Stimulated activated CD8-positive, alpha-beta memory T cell treated with anti-CD3 and anti-CD28 coated beads, Interleukin-7, amount 100 ng/mL, for 4 hours (primary cell): Measurements from ENCODE around the gene CEP112.

ENCODE experiments used
- DNase-seq, 2 donors: peaks; one replicate each; pipeline ENCODE4 v3.0.0-alpha.2; 2020; ENCODE audit warnings: low read depth in 2 of 2

CEP112 gene

GRCh38 chr17:65656390-65657250 lies 535.3 kb downstream of the CEP112 start:
- no peak for DNase-seq

DNA sequence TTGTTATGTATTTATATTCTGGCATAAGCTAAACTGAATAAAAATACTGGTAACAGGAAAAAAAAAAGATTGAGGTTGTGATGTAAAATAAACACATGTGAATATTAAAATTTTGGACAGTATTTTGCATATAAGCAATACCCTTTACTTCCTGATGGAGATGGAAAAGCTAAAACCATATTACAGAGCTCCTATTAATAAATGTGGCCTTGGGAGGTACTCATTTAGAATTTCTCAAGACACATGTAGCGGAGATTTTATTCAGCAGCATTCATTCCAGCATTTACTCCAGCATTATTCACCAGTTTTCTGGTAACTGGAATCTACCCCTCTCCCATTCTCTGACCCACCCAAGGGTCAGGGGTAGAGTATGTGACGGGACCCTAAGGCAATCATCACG lies 536.2 kb downstream of the CEP112 start:
- DNase-seq = no peak

DNA sequence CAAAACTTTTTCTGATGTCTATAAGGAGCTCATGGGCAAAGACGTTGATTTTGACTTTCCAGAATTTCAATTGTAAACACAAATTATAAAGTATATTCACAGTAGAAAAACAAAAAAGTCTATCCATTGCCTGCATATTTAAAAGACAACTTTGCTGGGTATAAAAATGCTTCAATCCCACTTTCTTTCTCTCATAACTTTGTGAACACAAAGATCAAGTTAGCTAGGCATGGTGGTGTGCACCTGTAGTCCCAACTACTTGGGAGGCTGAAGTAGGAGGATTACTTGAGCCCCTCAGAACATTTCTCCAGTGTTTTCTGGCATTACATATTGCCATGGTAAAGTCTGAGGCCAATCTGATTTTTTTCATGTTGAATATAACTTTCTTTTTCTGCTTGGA lies 547.4 kb downstream of the CEP112 start:
- no peak for DNase-seq

GRCh38 chr17:65638221-65638975 lies 553.5 kb downstream of the CEP112 start:
- DNase-seq = no peak

DNA sequence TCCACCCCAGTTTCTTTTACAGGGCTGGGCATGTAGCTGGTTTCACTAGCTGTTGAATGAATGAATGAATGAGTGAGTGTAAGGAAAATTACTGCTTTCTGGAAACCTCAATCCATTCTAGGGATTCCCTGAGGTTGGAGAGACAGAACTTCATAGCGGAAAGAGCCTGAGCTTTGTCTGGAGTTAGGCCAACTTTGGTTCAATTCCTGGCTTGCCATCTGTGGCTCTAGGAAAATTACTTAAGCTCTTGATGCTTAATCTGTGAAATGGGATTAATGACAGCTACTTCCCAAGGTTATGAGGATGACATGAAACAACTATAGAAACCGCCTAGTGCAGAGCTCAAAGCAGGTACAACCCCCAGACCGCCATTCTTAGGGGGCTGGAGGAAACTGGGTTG lies 554.1 kb downstream of the CEP112 start:
- no peak for DNase-seq

GRCh38 chr17:65634533-65634932 lies 557.4 kb downstream of the CEP112 start:
- no peak for DNase-seq

- DNase-seq = no peak
These were observed 557.9 kb downstream of the CEP112 start for GRCh38 chr17:65633988-65634387.

GRCh38 chr17:65633146-65633881 lies 558.6 kb downstream of the CEP112 start:
- no peak for DNase-seq

- no peak for DNase-seq
These were observed 561.4 kb downstream of the CEP112 start for GRCh38 chr17:65630502-65630901.

- no peak for DNase-seq
These were observed 562.7 kb downstream of the CEP112 start for GRCh38 chr17:65629234-65629690.

- DNase-seq = no peak
These were observed 563.3 kb downstream of the CEP112 start for GRCh38 chr17:65628644-65629036.

- no peak for DNase-seq
These were observed 563.9 kb downstream of the CEP112 start for GRCh38 chr17:65627891-65628643.

DNA sequence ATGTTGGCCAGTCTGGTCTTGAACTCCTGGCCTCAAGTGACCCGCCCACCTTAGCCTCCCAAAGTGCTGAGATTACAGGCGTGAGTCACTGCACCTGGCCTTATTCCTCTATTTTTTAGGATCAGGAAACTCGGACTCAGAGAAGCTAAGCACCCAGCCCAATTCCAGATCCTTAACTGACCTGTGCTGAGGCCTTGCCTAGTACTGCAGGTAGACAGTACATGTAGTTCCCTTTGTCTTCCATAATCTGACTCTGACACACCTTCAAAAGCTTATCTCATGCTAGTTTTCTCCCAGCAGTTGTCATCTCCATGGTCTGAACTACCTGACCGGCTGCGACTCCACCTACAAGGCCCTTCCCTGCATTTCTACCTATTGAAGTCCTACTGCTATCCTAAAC lies 564.8 kb downstream of the CEP112 start:
- DNase-seq = no peak

- no peak for DNase-seq
These were observed 565.5 kb downstream of the CEP112 start for GRCh38 chr17:65626451-65626850.

DNA sequence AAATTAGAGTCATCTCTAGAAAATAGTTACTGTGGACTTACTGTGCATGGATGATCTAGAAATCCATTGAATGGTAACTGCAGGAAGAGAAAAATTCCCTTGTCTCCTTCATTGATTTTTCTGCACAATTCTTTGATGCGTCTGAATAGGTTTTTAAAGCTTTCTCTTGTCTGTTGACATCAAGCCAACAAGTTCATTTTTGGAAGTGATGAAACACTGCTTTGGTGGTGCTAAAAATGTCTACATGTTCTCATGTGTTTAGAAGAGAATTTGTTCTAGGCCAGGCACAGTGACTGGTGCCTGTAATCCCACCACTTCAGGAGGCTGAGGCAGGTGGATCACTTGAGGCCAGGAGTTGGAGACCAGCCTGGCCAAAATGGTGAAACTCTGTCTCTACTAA lies 573.4 kb downstream of the CEP112 start:
- no peak for DNase-seq

DNA sequence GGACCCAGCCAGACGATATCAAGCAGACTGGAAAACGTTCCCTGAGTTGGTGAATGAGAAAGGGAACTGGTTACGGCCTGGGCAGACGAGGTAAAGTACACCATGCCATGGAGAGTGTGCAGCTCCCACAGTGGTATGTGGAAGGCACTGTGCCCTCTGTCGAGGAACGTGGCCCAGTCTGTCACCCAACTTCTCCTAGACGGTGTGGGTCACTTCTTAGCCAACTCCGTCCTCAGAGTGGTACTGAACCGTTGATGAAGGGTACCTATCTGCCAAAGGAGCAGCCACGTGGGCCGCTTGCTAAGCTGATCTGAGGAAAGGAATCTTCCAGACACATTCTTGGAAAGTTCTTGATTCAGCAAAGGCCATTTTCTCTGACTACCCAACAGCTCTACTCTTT lies 574.4 kb downstream of the CEP112 start:
- no peak for DNase-seq

DNA sequence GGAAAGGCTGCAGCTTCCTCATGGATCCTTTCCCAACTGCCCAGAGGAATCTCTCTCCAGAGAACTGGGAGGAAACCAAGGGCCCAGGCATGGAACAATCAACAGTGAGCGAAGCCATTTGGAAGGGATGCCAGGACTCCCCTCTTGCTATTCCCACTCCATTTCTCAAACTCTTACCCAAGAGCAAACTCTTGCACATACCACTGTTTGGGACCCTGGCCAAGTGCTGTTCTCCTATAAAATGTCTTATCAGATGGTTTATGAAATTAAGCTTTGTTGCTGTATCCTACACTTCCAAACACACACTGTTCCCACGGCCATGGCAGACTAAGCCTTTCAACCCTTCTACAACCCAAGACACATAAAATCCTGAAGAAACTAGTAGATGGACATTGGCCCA lies 582.2 kb downstream of the CEP112 start:
- no peak for DNase-seq

DNA sequence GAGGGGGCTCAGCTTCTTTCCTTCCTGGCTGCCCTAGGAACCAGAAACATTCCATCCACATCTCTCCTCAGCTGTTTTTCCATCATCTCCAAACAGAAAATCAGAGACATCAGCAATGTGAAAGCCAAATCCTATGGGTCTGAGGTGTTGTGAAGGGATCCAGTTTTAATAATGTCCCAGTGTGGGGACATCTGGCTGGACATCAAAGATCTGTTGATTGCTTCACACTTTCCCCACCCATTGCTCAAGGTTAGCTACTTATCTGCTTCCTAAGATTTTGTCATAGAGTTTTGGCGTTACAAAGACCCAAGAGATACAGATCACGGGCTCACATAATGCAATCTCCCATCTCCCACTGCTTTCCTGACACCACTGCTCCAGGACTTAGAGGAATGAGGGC lies 582.6 kb downstream of the CEP112 start:
- DNase-seq = no peak

DNA sequence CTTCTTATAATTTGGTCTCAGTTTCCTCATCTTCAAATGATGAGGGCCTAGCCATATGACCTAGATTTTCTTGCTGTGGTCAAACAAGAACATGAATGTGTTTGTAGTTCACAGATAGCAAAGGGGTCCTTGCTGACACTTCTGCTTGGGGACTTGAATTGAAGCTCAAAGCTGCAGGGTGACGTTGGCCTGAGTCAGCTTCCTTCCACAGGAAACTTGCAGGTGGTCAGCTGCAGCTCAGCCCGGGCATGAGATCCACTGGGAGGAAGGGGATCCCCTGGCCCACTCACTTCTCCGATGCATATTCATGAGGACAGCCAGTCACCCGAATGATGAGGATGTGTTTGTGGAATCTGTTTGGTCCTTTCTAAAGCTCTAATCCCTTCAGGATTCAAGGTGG lies 587.9 kb downstream of the CEP112 start:
- DNase-seq = no peak

GRCh38 chr17:65601881-65602280 lies 590.1 kb downstream of the CEP112 start:
- no peak for DNase-seq

DNA sequence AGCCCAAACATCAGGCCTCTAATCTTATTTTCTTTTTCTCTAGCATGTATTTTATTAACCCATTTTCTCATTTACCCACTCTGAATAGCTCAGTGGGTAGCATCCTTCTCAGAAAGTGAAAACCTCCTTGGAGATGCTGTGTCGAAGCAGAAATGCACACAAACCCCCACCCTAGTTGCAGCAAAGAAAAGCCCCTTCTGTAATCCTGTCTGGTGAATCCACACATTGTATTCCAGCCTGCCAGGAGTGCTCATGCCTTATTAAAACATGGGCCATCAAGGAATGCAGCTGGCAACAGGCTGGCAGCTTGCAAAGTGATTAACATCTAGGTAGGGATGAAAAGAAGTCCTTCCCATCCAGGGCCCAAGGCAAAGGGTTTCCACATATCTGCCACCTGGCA lies 590.8 kb downstream of the CEP112 start:
- no peak for DNase-seq

DNA sequence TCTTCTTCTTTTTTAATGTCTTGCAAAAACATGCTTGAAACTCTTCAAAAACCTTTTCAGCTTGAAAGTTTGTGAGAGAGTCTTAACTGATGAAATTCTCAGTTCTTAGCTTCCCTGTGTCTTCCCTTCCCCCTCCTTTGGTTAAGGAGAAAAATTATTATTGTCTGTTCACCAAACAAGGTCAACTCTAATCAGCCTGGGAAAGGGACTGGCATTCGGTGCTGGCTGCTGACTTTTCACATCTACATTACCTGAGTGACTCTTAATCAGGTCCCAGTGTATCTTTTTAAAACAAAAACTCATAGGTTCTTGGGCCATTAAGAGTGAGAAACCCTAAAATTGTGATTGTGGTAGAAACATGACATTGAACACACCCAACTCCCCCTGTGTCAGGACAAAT lies 591.4 kb downstream of the CEP112 start:
- no peak for DNase-seq
